Head of caudate nucleus (tissue), 42 donors: ENCODE data around the gene PAXX.
A peak's percentile ranks its signal among the peaks of the same experiment; 100 is the strongest.

Experiments
- DNase-seq, 42 donors: peaks; one replicate each; pipeline versions ENCODE4 v3.0.0 to v3.0.0-alpha.2; 2020 to 2021; ENCODE audit warnings: mixed read lengths in 7 of 42
- intact Hi-C: fragments of 100-400 bp; cut with DNase I; formaldehyde crosslinking; loops from one replicate; pipeline ENCODE4 v1.15.0; 2022

The PAXX gene, protein sequence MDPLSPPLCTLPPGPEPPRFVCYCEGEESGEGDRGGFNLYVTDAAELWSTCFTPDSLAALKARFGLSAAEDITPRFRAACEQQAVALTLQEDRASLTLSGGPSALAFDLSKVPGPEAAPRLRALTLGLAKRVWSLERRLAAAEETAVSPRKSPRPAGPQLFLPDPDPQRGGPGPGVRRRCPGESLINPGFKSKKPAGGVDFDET

GRCh38 chr9:136991993-136992818, at the start of gene PAXX:
PAXX (plus strand) TSS chr9:136992422; CDS start chr9:136992444, 22 bp downstream.
- peak; percentile 80 to 98 (median 95) for DNase-seq
- intact Hi-C loops = no loop called here

GRCh38 chr9:136942881-136943230, 49.4 kb upstream of the PAXX start:
- intact Hi-C loops = loop anchor here (5.0 to 10.0 kb wide), 2 partner anchors 34 to 58 kb away; partner anchors contain the start of genes PTGDS and TRAF2
- peak in 1 of 42 donors; percentile 39 for DNase-seq

GRCh38 chr9:136943291-136944211, 48.7 kb upstream of the PAXX start:
- DNase-seq = peak in 4 of 42 donors; percentile 27 to 53 (median 40)
- intact Hi-C loops = loop anchor here (5.0 to 10.0 kb wide), 2 partner anchors 34 to 59 kb away; partner anchors contain the start of genes PTGDS and TRAF2

GRCh38 chr9:136944212-136944518, 48.1 kb upstream of the PAXX start:
- intact Hi-C loops = loop anchor here (5.0 to 10.0 kb wide), 2 partner anchors 33 to 59 kb away; partner anchors contain the start of genes PTGDS and TRAF2
- peak in 3 of 42 donors; percentile 29 to 50 (median 40) for DNase-seq

- intact Hi-C loops = loop anchor here (5.0 to 10.0 kb wide), 2 partner anchors 33 to 60 kb away; partner anchors contain the start of genes PTGDS and TRAF2
- DNase-seq = peak; percentile 67 to 97 (median 93)
Observed at GRCh38 chr9:136944519-136945332, 47.5 kb upstream of the PAXX start, which contains the start of the genes C8G and FBXW5. C8G (plus strand) TSS chr9:136945243; CDS start chr9:136945321, 78 bp downstream. FBXW5 (minus strand) TSS chr9:136944738; CDS start chr9:136944083, 655 bp downstream.

DNA sequence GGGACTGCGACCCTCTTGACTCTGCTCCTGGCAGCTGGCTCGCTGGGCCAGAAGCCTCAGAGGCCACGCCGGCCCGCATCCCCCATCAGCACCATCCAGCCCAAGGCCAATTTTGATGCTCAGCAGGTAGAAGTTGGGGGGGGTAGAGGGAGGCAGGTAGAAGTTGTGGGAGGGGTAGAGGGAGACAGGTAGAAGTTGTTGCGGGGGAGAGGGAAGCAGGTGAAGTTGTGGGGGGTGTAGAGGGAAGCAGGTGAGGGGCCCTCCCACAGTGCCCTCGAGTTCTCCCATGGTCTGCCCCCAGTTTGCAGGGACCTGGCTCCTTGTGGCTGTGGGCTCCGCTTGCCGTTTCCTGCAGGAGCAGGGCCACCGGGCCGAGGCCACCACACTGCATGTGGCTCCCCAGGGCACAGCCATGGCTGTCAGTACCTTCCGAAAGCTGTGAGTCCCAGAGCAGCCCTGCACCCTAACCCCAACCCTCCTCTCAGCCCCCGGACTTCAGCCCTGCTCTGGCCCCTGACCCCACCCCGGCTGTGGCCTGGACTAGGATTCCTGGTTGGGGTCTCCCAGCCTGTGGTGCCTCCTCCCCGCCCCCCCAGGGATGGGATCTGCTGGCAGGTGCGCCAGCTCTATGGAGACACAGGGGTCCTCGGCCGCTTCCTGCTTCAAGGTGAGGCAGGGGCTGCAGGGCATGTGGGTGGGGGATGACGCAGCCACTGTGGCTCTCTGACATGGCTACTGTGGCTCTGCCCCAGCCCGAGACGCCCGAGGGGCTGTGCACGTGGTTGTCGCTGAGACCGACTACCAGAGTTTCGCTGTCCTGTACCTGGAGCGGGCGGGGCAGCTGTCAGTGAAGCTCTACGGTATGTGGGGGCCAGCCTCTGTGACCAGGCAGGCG, 46.6 kb upstream of the PAXX start:
- intact Hi-C loops = loop anchor here (10.0 kb wide), 1 partner anchor 61 kb away; the partner anchor contains the start of gene TRAF2
- no peak for DNase-seq

GRCh38 chr9:136946228-136947027, 45.8 kb upstream of the PAXX start:
- intact Hi-C loops = loop anchor here (10.0 kb wide), 1 partner anchor 62 kb away; the partner anchor contains the start of gene TRAF2
- DNase-seq = no peak

GRCh38 chr9:136947028-136947891, 45.0 kb upstream of the PAXX start:
- intact Hi-C loops = loop anchor here (10.0 kb wide), 1 partner anchor 62 kb away; the partner anchor contains the start of gene TRAF2
- peak in 25 of 42 donors; percentile 32 to 77 (median 55) for DNase-seq

DNA sequence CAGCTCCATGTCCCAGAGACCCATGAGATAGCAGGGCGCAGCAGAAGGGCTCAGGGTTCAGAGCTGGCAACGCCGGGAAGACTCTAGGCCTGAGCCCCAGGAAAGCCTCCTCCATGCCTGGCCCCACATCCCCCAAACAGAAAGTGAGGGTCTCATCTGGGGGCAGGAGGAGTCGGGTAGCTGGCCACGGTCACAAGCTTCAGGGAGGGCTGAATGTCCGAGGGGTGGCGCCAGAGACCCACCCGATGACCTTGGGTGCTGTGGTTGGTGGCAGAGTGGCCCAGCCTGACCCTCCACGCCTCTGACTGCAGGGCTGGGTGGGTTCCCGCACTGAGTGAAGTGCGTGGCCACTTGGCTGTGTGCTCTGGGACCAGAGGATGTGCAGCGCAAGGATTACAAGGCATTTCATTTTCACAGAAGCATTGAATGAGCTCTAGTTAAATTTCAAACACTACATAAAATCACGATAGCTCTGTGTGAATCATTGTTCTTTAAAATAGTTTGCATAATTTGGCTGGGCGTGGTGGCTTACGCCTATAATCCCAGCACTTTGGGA, 44.2 kb upstream of the PAXX start:
- DNase-seq = peak; percentile 54 to 93 (median 82)
- intact Hi-C loops = loop anchor here (10.0 kb wide), 1 partner anchor 63 kb away; the partner anchor contains the start of gene TRAF2

DNA sequence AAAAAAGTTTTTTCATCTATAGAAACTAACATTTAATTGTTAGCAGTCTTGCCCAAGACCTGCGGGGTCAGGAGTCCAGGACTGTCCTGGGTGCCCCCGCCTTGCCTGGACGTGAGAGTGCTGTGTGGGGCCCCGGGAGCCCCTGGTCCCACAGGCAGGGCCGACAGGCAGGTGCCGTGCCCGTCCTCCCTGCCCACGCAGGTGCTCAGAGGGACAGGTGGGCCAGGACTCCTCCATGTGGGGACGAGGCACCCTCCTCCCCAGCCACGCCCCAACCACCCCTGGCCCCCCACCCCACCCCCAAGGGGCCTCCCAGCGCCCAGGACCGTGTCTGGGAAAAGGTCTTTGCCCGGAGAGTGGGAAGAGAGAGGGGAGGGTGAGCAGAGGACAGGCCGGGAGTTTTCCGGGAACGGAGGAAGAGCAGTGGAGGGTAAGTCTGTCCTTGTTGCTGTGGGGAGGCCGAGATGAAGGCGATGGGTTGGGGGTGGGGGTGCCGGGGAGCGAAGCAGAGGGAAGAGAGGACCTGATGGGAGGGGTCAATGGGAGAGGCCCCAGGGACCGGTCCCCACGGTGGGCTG, 42.9 kb upstream of the PAXX start:
- intact Hi-C loops = loop anchor here (10.0 kb wide), 1 partner anchor 65 kb away; the partner anchor contains the start of gene TRAF2
- DNase-seq = no peak

GRCh38 chr9:136949817-136950655, 42.2 kb upstream of the PAXX start:
- intact Hi-C loops = loop anchor here (5.0 to 10.0 kb wide), 3 partner anchors 65 to 158 kb away; partner anchors contain the start of genes TMEM141 and TRAF2
- peak; percentile 95 to 100 (median 99) for DNase-seq

GRCh38 chr9:136950656-136951276, 41.5 kb upstream of the PAXX start:
- peak in 2 of 42 donors; percentile 21 to 29 for DNase-seq
- intact Hi-C loops = loop anchor here (5.0 kb wide), 2 partner anchors 87 to 158 kb away; partner anchors contain the start of gene TMEM141
